ENCODE results near the gene BATF2.

Gene BATF2

GRCh38 chr11:64970731-64971151 is 26.0 kb downstream of the BATF2 start:
- in situ Hi-C loops (cut with HindIII; ENCODE audit: low sequenced_read_pairs): no loop called here

GRCh38 chr11:64969209-64969608 is 27.6 kb downstream of the BATF2 start:
- in situ Hi-C loops (cut with HindIII; ENCODE audit: low sequenced_read_pairs): no loop called here

- in situ Hi-C loops (cut with HindIII; ENCODE audit: low sequenced_read_pairs): no loop called here
Observed at GRCh38 chr11:64967375-64967774, 29.4 kb downstream of the BATF2 start.

GRCh38 chr11:64963072-64963631 is 33.6 kb downstream of the BATF2 start:
- in situ Hi-C loops (cut with HindIII; ENCODE audit: low sequenced_read_pairs): no loop called here

- in situ Hi-C loops (cut with HindIII; ENCODE audit: low sequenced_read_pairs): no loop called here
Observed at GRCh38 chr11:64960719-64961118, 36.1 kb downstream of the BATF2 start.

GRCh38 chr11:64959498-64959897 is 37.3 kb downstream of the BATF2 start:
- in situ Hi-C loops (cut with HindIII; ENCODE audit: low sequenced_read_pairs): no loop called here

GRCh38 chr11:64954201-64954600 is 42.6 kb downstream of the BATF2 start:
- in situ Hi-C loops (cut with HindIII; ENCODE audit: low sequenced_read_pairs): no loop called here

- in situ Hi-C loops (cut with HindIII; ENCODE audit: low sequenced_read_pairs): no loop called here
Observed at GRCh38 chr11:64951529-64951928, 45.2 kb downstream of the BATF2 start.

GRCh38 chr11:64947208-64947814 is 49.5 kb downstream of the BATF2 start:
- in situ Hi-C loops (cut with HindIII; ENCODE audit: low sequenced_read_pairs): no loop called here
